PC-9 (cell line): ENCODE data around the gene CAND1. TPM values are rescaled to one million over a fixed set of nuclear protein-coding genes. Genes with fewer than 3 reads are reported as not detected.

Experiments used
- BruUV-seq: library from RNA; stranded (reverse); fragments of 400-500 nt; replicated peaks from 2 replicates; lab custom pipeline; 2021; lab: Mats Ljungman, UMichigan
- CTCF ChIA-PET: fragments of 300-600 bp; sonication (Branson Sonifier 250); formaldehyde crosslinking; loops from one replicate; lab custom pipeline; 2022; ENCODE audit warnings: antibody characterized with exemption; lab: Charles Lee
- POLR2A ChIA-PET: fragments of 300-600 bp; sonication (Branson Sonifier 250); formaldehyde crosslinking; loops from one replicate; lab custom pipeline; 2022; ENCODE audit warnings: antibody characterized with exemption; ENCODE audit not compliant: unreplicated experiment; lab: Charles Lee
- DNase-seq, 2 experiments: peaks; one replicate each; pipeline versions ENCODE4 v3.0.0 to v3.0.0-alpha.2; 2015 to 2022; ENCODE audit warnings: mixed read lengths in 1 of 2
- H2AFZ ChIP-seq: fragments of 200-600 bp; sonication (generic); 2 replicates; pipeline ENCODE4 v1.8.1; 2017; ENCODE audit warnings: antibody characterized with exemption
- H3F3A ChIP-seq: fragments of 200-600 bp; sonication (generic); 2 replicates; pipeline ENCODE4 v1.8.1; 2017; ENCODE audit warnings: antibody characterized with exemption, mild to moderate bottlenecking, low read depth; ENCODE audit not compliant: insufficient read depth
- H3K27ac ChIP-seq: fragments of 200-600 bp; sonication (generic); 2 replicates; pipeline ENCODE4 v1.6.1; 2016; ENCODE audit warnings: mixed run types
- H3K27me3 ChIP-seq: fragments of 200-600 bp; sonication (generic); 2 replicates; pipeline ENCODE4 v1.6.1; 2016; ENCODE audit warnings: low read depth, mixed run types; ENCODE audit not compliant: insufficient read depth
- H3K36me3 ChIP-seq: fragments of 200-600 bp; sonication (generic); 2 replicates; pipeline ENCODE4 v1.6.1; 2016; ENCODE audit warnings: low read depth, mixed run types
- H3K4me1 ChIP-seq: fragments of 200-600 bp; sonication (generic); replicated peaks from 2 replicates; pipeline ENCODE4 v1.6.1; 2016; ENCODE audit warnings: mixed run types; ENCODE audit not compliant: insufficient read depth
- H3K4me2 ChIP-seq: fragments of 200-600 bp; sonication (generic); 2 replicates; pipeline ENCODE4 v1.6.1; 2017; ENCODE audit warnings: mixed run types
- H3K4me3 ChIP-seq: fragments of 200-600 bp; sonication (generic); 2 replicates; pipeline ENCODE4 v1.6.1; 2016; ENCODE audit warnings: mixed run types
- H3K79me2 ChIP-seq: fragments of 200-600 bp; sonication (generic); 2 replicates; pipeline ENCODE4 v1.6.1; 2017; ENCODE audit warnings: low read depth, mixed run types
- H3K9me2 ChIP-seq: fragments of 200-600 bp; sonication (generic); 2 replicates; pipeline ENCODE4 v1.8.1; 2017; ENCODE audit warnings: mild to moderate bottlenecking; ENCODE audit not compliant: insufficient read depth
- H3K9me3 ChIP-seq: fragments of 200-600 bp; sonication (generic); 2 replicates; pipeline ENCODE4 v1.8.1; 2016; ENCODE audit warnings: low read depth; ENCODE audit not compliant: insufficient read depth
- H4K20me1 ChIP-seq: fragments of 200-600 bp; sonication (generic); 2 replicates; pipeline ENCODE4 v1.8.1; 2017; ENCODE audit not compliant: insufficient read depth
- CTCF ChIP-seq: fragments of 200-600 bp; sonication (generic); conservative IDR thresholded peaks from 2 replicates; pipeline ENCODE4 v1.6.1; 2017; ENCODE audit warnings: mixed run types, antibody characterized with exemption, mild to moderate bottlenecking, moderate library complexity
- EZH2 ChIP-seq: fragments of 200-600 bp; sonication (generic); IDR thresholded peaks from 2 replicates; pipeline ENCODE4 v1.8.0; 2017; ENCODE audit warnings: antibody characterized with exemption, low read depth
- intact Hi-C: fragments of 100-400 bp; cut with micrococcal nuclease; formaldehyde crosslinking; loops from one replicate; pipeline ENCODE4 v1.10.0; 2022; ENCODE audit not compliant: unreplicated experiment
- total RNA-seq: library from RNA; stranded (reverse); gene quantifications from 2 replicates; pipeline ENCODE4 v1.2.3, GENCODE V29; 2021

Gene CAND1
- total RNA-seq, 1 experiment from 2014 or later = 169 TPM

GRCh38 chr12:67305544-67305943 lies 36.4 kb downstream of the CAND1 start:
- no peaks in the 10 kb centered on the region for H3K4me1 ChIP-seq
- H3K9me2 ChIP-seq = no peaks in the 10 kb centered on the region
- 0 out of 2 replicates have a peak, but pooled peaks cover 5% of the 10 kb centered on the region for H3F3A ChIP-seq
- no TSS peak for BruUV-seq
- H3K27ac ChIP-seq = no peak overlapping the region
- H2AFZ ChIP-seq = no peak overlapping the region
- H3K4me2 ChIP-seq = no peak overlapping the region
- peaks cover 63% of the 10 kb centered on the region for H3K36me3 ChIP-seq
- ChIA-PET POLR2A (no interaction called here), CTCF (no interaction called here)
- H4K20me1 ChIP-seq = peaks cover 9% of the 10 kb centered on the region
- intact Hi-C loops = no loop called here
- H3K27me3 ChIP-seq = no peaks in the 10 kb centered on the region
- no peaks in the 10 kb centered on the region for H3K9me3 ChIP-seq
- no peak overlapping the region for H3K4me3 ChIP-seq
- DNase-seq = no peak
- TF ChIP-seq CTCF = no peak
- no peak for TF ChIP-seq EZH2
- peaks cover 4% of the 10 kb centered on the region; the same call in 1 of the 2 replicates for H3K79me2 ChIP-seq

GRCh38 chr12:67306712-67307111 lies 37.6 kb downstream of the CAND1 start:
- POLR2A ChIA-PET = no interaction called here

GRCh38 chr12:67315661-67316060 lies 46.5 kb downstream of the CAND1 start:
- BruUV-seq = no TSS peak
- no peaks in the 10 kb centered on the region for H3K4me1 ChIP-seq
- H2AFZ ChIP-seq = no peak overlapping the region
- peaks cover 22% of the 10 kb centered on the region; the same call in 1 of the 2 replicates for H3K36me3 ChIP-seq
- no peak overlapping the region for H3K4me3 ChIP-seq
- H4K20me1 ChIP-seq = no peaks in the 10 kb centered on the region; the same call in 1 of the 2 replicates
- no peaks in the 10 kb centered on the region for H3K9me3 ChIP-seq
- ChIA-PET POLR2A (no interaction called here), CTCF (no interaction called here)
- no peak overlapping the region for H3K4me2 ChIP-seq
- H3K27ac ChIP-seq = no peak overlapping the region; the same call in 1 of the 2 replicates
- no peaks in the 10 kb centered on the region for H3K79me2 ChIP-seq
- H3K9me2 ChIP-seq = no peaks in the 10 kb centered on the region
- H3F3A ChIP-seq = peaks cover 6% of the 10 kb centered on the region; the same call in 1 of the 2 replicates
- H3K27me3 ChIP-seq = no peaks in the 10 kb centered on the region
- no peak for DNase-seq
- intact Hi-C loops = no loop called here
- TF ChIP-seq EZH2 (no peak), CTCF (no peak)

More at GRCh38 chr12:67306712-67307111, 37.6 kb downstream of the CAND1 start:
- Histone ChIP-seq H3K27me3 (no peaks in the 10 kb centered on the region), H3K9me3 (no peaks in the 10 kb centered on the region), H3F3A (0 out of 2 replicates have a peak, but pooled peaks cover 5% of the 10 kb centered on the region), H3K36me3 (peaks cover 70% of the 10 kb centered on the region), H3K4me1 (no peaks in the 10 kb centered on the region), H2AFZ (no peak overlapping the region), H3K79me2 (peaks cover 4% of the 10 kb centered on the region; the same call in 1 of the 2 replicates), H3K27ac (no peak overlapping the region), H3K9me2 (no peaks in the 10 kb centered on the region), H3K4me3 (no peak overlapping the region), H3K4me2 (no peak overlapping the region), H4K20me1 (peaks cover 8% of the 10 kb centered on the region)
- DNase-seq = no peak
- BruUV-seq = no TSS peak
- CTCF ChIA-PET = no interaction called here
- no peak for TF ChIP-seq CTCF
- TF ChIP-seq EZH2 = no peak
- intact Hi-C loops = no loop called here
